ENCODE results near the gene PNMA1.
"Not testable (repeated sequence)": the region's sequence is repeated elsewhere in the genome, so short reads cannot be mapped to it uniquely, and the experiment has no call there.

Gene PNMA1

GRCh38 chr14:73715707-73716106 is 1.5 kb upstream of the PNMA1 start:
- no peak for DNase-seq (ENCODE audit: low read depth)

DNA sequence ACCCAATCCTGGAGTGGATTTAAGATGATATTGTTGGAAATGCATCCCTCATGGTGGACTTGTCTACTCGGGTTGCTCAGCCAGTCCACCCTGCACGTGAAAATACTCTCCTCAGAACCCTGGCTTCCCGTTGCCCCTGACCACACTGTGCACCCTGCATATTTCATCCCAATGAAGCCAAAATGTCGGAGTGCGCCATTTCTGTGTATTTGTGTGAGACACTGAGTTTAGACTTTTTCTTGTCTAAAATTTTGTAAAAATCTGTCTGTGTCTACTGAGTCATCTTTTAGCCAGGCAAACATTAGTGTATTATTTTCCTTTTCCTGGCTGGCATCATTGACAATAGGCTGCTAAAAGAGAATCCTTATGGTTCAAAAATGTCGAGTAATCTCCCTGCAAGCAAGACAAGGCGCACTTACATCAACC is 485 bp upstream of the PNMA1 start:
- no peak for DNase-seq (ENCODE audit: low read depth)

GRCh38 chr14:73713206-73713802 is 880 bp downstream of the PNMA1 start:
- DNase-seq (ENCODE audit: low read depth), result no peak

DNA sequence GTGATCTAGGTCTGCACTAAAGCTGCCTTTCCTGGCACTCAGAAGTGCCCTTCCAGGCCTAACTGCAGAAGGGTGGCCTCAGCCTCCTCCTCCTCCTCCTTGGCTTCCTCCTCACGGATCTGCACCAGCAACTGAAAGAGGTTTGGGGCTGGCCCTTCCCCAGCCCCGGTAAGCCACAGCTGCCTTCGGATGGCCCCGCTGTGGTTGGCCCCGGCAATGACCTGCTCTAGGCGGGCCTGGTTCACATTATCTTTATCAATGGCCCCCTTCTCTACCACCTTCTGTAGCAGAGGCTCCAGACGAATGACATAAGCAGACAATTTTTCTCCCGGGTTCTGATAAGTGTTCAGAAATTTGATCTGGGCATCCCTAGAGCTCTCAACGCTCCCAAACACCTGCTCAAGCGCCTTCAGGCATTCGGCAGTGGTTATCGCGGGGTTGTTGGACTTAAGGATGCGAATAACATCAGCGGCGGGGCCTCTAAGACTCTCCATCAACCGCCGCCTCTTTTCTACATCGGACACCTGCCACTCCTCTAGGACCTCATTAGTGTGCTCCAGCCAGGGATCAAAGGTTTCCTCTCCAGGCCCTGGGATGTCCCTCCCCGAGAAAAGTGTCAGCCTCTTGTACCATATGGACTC is 1.5 kb downstream of the PNMA1 start:
- DNase-seq (ENCODE audit: low read depth), result no peak

DNA sequence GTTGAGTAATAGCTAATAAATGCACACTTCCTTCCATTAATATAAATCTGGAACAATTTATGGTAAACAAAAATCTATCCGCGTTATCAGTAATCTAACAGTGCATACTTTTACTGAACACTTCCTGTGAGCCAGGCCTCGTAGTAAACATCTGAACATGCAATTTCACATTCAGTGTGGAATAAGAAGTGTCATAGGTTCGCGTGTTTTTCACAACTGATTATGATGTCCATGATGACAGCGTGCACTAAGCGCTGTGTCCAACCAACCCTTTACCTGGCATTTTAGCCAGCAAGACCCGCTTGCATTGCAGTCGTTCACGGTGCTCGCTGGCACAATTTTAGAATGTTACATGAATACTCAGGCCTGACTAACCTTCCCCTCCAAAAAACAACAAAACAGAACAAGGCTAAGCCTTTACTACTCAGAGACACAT is 2.1 kb downstream of the PNMA1 start:
- no peak for DNase-seq (ENCODE audit: low read depth)

- no peak for DNase-seq (ENCODE audit: low read depth)
Measured at GRCh38 chr14:73710737-73711136, 3.4 kb downstream of the PNMA1 start.

GRCh38 chr14:73709904-73710469 is 4.2 kb downstream of the PNMA1 start:
- DNase-seq (ENCODE audit: low read depth), result no peak

- not testable (repeated sequence) for DNase-seq (ENCODE audit: low read depth)
Measured at GRCh38 chr14:73708076-73708475, 6.1 kb downstream of the PNMA1 start.

GRCh38 chr14:73700325-73700724 is 13.9 kb downstream of the PNMA1 start:
- no peak for DNase-seq (ENCODE audit: low read depth)

- DNase-seq (ENCODE audit: low read depth), result no peak
Measured at GRCh38 chr14:73696466-73697400, 17.5 kb downstream of the PNMA1 start.

DNA sequence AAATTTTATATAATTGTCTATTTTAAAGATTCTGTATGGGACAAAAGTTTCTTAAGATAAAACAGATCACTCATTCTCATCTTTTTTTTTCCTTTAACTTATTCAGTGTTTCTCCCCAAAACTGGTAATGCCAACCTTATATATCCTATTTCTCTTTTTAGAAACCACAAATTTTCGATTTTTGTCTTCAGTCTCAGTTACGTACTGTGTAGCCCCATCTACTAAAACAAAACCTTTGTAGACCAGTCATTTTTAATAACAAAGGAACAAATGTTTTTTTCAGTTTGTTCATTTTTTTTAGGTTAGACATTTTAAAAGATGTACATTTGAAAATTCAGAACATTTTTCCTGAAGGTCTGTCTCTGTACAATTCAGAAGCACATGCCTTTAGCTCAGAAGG is 18.2 kb downstream of the PNMA1 start:
- no peak for DNase-seq (ENCODE audit: low read depth)

DNA sequence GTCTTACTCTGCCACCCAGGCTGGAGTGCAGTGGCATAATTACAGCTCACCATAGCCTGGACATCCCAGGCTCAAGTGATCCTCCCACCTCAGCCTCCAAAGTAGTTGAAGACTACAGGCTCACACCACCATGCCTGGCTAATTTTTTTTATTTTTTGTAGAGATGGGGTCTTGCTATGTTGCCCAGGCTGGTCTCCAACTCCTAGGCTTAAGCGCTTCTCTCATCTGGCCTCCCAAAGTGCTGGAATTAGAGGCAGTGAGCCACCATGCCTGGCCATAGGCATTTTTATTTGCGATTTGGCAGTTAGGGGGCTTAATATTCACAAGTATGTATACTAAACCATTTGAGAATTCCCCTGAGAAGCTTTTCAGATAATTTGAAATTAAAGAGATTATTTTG is 19.1 kb downstream of the PNMA1 start:
- no peak for DNase-seq (ENCODE audit: low read depth)

DNA sequence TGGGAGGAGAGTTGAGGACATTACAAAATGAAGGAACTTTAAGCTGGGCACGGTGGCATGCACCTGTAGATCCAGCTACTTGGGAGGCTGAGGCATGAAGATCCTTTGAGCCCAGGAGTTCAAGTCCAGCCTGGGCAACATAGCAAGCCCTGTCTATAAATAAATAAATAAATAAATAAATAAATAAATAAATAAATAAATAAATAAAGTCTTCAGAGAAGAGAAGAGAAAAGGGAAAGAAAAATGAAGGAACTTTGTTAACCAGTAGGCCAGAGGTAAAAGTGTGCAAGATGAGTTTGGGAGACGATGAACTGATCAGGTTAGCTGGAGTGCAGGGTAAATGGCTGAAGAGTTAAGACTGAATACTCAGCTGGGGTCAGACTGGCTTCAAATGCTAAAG is 20.1 kb downstream of the PNMA1 start:
- DNase-seq (ENCODE audit: low read depth), result no peak

GRCh38 chr14:73686901-73687300 is 27.3 kb downstream of the PNMA1 start:
- no peak for DNase-seq (ENCODE audit: low read depth)

- no peak for DNase-seq (ENCODE audit: low read depth)
Measured at GRCh38 chr14:73685328-73685727, 28.9 kb downstream of the PNMA1 start.

- no peak for DNase-seq (ENCODE audit: low read depth)
Measured at GRCh38 chr14:73684627-73685026, 29.6 kb downstream of the PNMA1 start.

- no peak for DNase-seq (ENCODE audit: low read depth)
Measured at GRCh38 chr14:73680821-73681220, 33.4 kb downstream of the PNMA1 start.

DNA sequence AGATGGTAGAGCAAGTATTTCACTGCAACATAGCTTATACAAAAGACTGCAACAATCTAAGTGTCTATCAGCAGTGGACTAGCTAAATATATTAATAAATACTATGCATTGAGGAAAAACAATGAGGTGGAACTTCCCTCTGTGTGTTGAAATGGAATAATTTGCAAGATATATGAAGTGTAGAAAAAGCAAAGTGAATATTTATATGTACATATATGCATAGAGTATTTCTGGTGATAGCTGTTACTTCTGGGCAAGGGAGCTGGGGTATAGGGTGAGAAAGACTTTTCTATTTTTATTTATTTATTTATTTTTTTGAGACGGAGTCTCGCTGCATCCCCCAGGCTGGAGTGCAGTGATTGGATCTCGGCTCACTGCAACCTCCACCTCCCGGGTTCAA is 35.5 kb downstream of the PNMA1 start:
- DNase-seq (ENCODE audit: low read depth), result no peak

DNA sequence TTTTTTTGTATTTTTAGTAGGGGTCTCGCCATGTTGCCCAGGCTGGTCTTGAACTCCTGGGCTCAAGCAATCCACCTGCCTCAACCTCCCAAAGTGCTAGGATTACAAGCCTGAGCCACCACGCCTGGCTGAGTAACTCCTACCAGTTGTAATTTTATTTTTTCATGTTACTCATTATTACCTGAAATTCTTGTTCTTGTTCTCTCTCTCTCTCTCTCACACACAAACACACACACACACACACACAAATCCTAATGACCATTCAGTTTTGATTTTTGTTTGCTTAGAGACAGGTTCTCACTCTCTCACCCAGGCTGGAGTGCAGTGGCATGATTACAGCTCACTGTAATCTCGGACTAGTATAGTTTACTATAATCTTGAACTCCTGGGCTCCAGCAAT is 39.2 kb downstream of the PNMA1 start:
- DNase-seq (ENCODE audit: low read depth), result no peak

DNA sequence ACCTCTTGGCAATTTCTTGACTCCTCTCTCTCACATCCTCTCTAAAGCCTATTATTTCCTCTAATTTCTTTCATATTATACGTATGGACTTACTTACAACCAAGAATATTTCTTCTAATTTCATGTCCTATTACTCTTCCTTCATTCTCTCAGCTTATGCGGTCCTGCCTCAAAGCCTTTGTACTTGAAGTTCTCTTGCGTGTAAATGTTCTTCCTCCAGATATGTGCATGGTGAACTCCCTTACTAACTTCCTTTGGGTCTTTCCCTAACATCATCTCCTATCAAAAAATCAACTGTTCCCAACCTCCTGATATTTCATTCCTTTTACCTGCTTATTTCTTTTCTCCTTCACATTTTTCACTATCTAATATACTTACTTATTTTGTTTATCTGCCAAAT is 46.3 kb downstream of the PNMA1 start:
- DNase-seq (ENCODE audit: low read depth), result no peak

GRCh38 chr14:73666583-73666982 is 47.6 kb downstream of the PNMA1 start:
- DNase-seq (ENCODE audit: low read depth), result no peak

DNA sequence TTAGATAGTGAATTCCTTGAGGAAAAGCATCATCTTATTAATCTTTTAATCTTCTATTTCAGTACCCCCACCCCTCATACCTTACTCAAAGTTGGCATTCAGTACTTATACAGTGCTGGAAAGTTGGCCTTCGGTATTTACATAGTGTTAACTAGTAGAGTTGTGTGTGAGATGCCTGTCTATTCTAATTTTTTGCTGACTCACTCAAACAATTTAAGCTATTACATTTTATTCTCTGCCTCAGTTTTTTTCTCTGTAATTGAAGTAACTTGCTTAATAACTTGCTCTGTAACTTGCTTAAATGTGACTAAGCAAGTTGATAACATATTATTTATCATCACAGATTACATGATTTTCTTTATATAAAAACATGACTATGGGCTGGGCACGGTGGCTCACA is 49.1 kb downstream of the PNMA1 start:
- DNase-seq (ENCODE audit: low read depth), result no peak

Data from fibroblast of the conjunctiva (primary cell).